Cardiac muscle cell (in vitro differentiated cells and primary cell): ENCODE measurements around the gene SDSL. TPM values are rescaled to one million over a fixed set of nuclear protein-coding genes. Genes with fewer than 3 reads are reported as not detected.

Source experiments
- DNase-seq, 2 donors: peaks; one replicate each; pipeline versions ENCODE4 v3.0.0 to v3.0.0-alpha.2; 2010 to 2017; ENCODE audit warnings: low read depth in 1 of 2, low spot score in 1 of 2
- H3K27ac ChIP-seq: fragments of 200-600 bp; sonication (generic); 2 replicates; pipeline ENCODE4 v1.5.1; 2016
- H3K27me3 ChIP-seq: fragments of 200-600 bp; sonication (generic); 2 replicates; pipeline ENCODE4 v1.6.0; 2016; ENCODE audit warnings: control low read depth
- H3K36me3 ChIP-seq: fragments of 200-600 bp; sonication (generic); 2 replicates; pipeline ENCODE4 v1.5.1; 2016; ENCODE audit warnings: control low read depth
- H3K4me1 ChIP-seq: fragments of 200-600 bp; sonication (generic); 2 replicates; pipeline ENCODE4 v1.8.1; 2017; ENCODE audit warnings: low read depth, mild to moderate bottlenecking, mixed run types
- H3K4me3 ChIP-seq: fragments of 200-600 bp; sonication (generic); 2 replicates; pipeline ENCODE4 v1.5.1; 2016; ENCODE audit warnings: mild to moderate bottlenecking
- H3K9me3 ChIP-seq: fragments of 200-600 bp; sonication (generic); 2 replicates; pipeline ENCODE4 v1.5.1; 2017; ENCODE audit warnings: low read depth, mild to moderate bottlenecking, control low read depth
- polyA plus RNA-seq: library from polyadenylated mRNA; unstranded; fragments of >200 nt; fragmentation: Nextera tagmentation; extraction: Ambion mirVana; gene quantifications from 2 replicates; pipeline ENCODE4 v1.2.1, GENCODE V29; 2016
- total RNA-seq: library from RNA; depleted of rRNA; stranded (reverse); fragments of >200 nt; gene quantifications from 2 replicates; pipeline ENCODE4 v1.2.3, GENCODE V29; 2016
- TF ChIP-seq, protein P1 (sequence below): IDR thresholded peaks from 2 replicates; pipeline ENCODE4 v1.5.1; 2012; ENCODE audit warnings: low read depth, mild to moderate bottlenecking, low read length

The SDSL gene, protein sequence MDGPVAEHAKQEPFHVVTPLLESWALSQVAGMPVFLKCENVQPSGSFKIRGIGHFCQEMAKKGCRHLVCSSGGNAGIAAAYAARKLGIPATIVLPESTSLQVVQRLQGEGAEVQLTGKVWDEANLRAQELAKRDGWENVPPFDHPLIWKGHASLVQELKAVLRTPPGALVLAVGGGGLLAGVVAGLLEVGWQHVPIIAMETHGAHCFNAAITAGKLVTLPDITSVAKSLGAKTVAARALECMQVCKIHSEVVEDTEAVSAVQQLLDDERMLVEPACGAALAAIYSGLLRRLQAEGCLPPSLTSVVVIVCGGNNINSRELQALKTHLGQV
- total RNA-seq (4.5 and 14.6 TPM in 2 replicates), polyA plus RNA-seq (13.2 and 23.1 TPM in 2 replicates)

DNA sequence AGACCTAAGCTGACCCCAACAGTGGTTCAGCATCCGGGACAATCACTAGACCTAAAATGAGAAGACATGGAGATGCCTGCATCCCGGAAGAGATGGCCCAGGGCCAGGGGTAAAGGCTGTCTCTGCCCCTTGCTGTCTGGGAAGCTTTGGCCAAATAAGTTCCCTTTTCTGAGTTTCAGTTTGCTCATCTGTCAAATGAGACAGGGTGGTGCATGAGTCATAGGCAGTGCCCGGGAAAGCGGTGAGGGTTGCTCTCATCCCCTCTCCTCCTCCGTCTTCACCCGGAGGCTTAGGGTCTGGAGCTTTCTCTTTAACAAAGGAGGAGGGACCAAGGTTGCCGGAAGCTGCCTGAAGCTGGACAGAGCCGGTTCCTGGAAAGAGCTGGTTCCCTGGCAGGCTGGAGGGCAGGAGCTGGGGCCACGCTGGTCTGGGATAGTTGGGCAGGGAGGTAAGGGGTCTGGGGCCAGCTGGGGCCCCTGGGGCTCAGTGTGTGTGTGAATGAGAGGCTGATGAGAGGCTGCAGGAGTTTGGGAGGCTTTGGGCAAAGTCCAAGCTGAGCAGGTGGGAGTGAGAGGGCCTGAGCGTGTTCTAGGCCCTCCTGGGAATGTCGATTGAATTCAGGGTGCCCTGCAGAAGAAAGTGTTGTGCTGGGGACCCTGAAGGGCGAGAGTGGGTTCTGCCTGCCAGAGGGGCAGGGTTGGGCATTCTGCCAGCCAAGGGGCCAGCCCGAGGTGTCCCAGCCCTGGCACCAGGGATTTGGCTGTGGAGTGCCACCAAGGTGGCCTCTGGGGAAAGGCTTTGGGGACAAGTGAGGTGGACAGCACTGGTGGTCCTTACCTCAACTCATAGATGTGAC is at the start of gene SDSL:
SDSL (plus strand) TSS at position 351 of the 856 bp plus-strand sequence. CDS start 5,603 bp downstream, outside the sequence.
- DNase-seq = peak; percentile 60 to 88
- Histone ChIP-seq H3K27ac (no peak within 1 kb of the TSS), H3K36me3 (no peaks in the 10 kb centered on the region), H3K4me1 (no peaks in the 10 kb centered on the region), H3K4me3 (peak within 1 kb of the TSS; percentile 27), H3K27me3 (peaks cover 6% of the 10 kb centered on the region), H3K9me3 (no peaks in the 10 kb centered on the region)
- TF ChIP-seq, protein P1, sequence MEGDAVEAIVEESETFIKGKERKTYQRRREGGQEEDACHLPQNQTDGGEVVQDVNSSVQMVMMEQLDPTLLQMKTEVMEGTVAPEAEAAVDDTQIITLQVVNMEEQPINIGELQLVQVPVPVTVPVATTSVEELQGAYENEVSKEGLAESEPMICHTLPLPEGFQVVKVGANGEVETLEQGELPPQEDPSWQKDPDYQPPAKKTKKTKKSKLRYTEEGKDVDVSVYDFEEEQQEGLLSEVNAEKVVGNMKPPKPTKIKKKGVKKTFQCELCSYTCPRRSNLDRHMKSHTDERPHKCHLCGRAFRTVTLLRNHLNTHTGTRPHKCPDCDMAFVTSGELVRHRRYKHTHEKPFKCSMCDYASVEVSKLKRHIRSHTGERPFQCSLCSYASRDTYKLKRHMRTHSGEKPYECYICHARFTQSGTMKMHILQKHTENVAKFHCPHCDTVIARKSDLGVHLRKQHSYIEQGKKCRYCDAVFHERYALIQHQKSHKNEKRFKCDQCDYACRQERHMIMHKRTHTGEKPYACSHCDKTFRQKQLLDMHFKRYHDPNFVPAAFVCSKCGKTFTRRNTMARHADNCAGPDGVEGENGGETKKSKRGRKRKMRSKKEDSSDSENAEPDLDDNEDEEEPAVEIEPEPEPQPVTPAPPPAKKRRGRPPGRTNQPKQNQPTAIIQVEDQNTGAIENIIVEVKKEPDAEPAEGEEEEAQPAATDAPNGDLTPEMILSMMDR = no peak

DNA sequence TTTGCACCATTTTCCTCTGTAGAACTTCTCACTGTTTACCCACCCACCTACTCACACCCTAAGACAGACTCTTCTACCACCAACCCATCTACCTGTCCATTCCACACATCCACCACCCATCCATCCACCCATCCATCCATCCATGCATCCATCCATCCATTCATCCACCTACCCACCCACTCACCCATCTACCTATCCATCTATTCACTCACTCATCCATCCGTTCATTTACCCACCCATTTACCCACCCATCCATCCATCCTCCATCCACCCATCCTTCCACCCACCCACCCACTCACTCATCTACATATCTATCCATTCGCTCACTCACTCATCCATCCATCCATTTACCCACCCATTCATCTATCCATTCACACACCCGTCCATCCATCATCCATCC is 48.7 kb upstream of the SDSL start:
- DNase-seq = no peak
- no peaks in the 10 kb centered on the region for H3K27me3 ChIP-seq
- TF ChIP-seq, protein P1 = no peak
- no peaks in the 10 kb centered on the region for H3K4me1 ChIP-seq
- no peaks in the 10 kb centered on the region for H3K9me3 ChIP-seq
- no peak overlapping the region for H3K27ac ChIP-seq
- H3K4me3 ChIP-seq = no peak overlapping the region
- H3K36me3 ChIP-seq = peaks cover 3% of the 10 kb centered on the region

DNA sequence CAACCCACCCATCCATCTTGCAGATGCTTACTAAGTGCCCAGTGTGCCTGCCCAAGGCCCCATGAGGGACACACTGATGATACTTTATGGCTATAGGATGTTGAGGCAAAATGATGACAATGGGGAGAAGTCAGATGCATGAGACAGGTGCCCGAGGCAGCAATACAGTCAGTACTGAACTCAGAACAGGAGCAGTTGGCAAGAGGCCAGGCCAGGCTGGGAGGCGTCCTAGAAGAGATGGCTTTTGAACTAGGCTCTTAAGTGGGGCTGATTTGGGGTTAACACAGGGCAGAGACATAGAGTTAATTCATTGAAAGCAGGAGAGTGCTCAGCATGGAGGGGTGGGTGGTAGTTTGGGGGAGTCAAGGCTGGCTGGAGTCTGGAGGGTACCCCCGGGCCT is 48.2 kb upstream of the SDSL start:
- Histone ChIP-seq H3K9me3 (no peaks in the 10 kb centered on the region), H3K4me1 (no peaks in the 10 kb centered on the region), H3K27ac (no peak overlapping the region), H3K4me3 (no peak overlapping the region), H3K36me3 (peaks cover 3% of the 10 kb centered on the region), H3K27me3 (no peaks in the 10 kb centered on the region)
- no peak for DNase-seq
- TF ChIP-seq, protein P1 = no peak

DNA sequence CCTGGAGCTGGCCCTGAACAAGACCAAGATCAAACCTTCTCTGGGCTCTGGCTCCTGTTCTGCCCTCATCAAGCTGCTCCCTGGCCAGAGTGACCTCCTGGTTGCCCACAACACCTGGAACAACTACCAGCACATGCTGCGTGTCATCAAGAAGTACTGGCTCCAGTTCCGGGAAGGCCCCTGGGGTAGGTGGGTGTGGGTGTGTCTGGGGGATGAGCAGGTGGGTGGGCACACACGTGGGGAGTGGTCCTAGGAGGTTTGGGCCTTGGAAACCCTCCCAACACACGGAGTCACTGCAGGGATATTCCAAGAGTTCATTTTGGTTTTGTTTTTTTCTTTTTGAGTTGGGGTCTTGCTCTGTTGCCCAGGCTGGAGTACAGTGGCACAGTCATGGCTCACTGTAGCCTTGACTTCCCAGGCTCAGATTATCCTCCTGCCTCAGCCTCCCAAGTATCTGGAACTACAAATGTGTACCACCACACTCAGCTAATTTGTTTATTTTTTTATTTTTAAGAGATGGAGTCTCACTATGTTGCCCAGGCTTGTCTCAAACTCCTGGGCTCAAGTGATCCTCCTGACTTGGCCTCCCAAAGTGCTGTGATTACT is 47.3 kb upstream of the SDSL start:
- H3K27ac ChIP-seq = no peak overlapping the region
- TF ChIP-seq, protein P1 = no peak
- H3K27me3 ChIP-seq = no peaks in the 10 kb centered on the region
- no peak overlapping the region for H3K4me3 ChIP-seq
- no peaks in the 10 kb centered on the region for H3K9me3 ChIP-seq
- H3K36me3 ChIP-seq = peaks cover 3% of the 10 kb centered on the region
- no peak for DNase-seq
- no peaks in the 10 kb centered on the region for H3K4me1 ChIP-seq

DNA sequence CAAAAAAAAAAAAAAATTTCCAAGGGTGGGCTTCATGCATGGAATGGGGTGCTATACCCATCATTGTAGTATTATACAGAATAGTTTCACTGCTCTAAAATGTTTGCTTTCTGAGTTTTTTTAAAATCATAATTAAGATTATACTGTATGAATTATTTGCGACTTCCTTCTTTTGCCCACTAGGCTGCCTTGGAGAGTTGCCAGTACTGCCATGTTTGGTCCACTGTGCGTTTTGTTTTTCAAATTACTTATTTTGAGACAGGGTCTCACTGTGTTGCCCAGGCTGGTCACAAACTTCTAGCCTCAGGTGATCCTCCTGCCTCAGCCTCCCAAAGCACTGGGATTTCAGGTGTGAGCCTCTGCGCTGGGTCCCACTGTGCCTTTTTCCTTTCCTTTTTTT is 43.9 kb upstream of the SDSL start:
- Histone ChIP-seq H3K27ac (no peak overlapping the region), H3K9me3 (no peaks in the 10 kb centered on the region), H3K27me3 (no peaks in the 10 kb centered on the region), H3K4me1 (no peaks in the 10 kb centered on the region), H3K36me3 (peaks cover 3% of the 10 kb centered on the region), H3K4me3 (no peak overlapping the region)
- DNase-seq = no peak
- TF ChIP-seq, protein P1 = no peak
